Muscle of arm (tissue), 12 donors: ENCODE results near the gene CHMP3. TPM values are rescaled to one million over a fixed set of nuclear protein-coding genes. Genes with fewer than 3 reads are reported as not detected.
"Not testable (repeated sequence)": the region's sequence is repeated elsewhere in the genome, so short reads cannot be mapped to it uniquely, and the experiment has no call there.

ENCODE experiments used
- DNase-seq: peaks from one replicate; pipeline ENCODE4 v3.0.0-alpha.2; 2013
- polyA plus RNA-seq, 12 donors: library from polyadenylated mRNA; unstranded; fragments of 120-200 nt; gene quantifications; one replicate each; pipeline ENCODE4 v1.2.1, GENCODE V29; 2013; ENCODE audit not compliant: insufficient read length in 12 of 12

CHMP3 gene
- polyA plus RNA-seq, 12 donors, result 84.8 to 674 (median 151) TPM

DNA sequence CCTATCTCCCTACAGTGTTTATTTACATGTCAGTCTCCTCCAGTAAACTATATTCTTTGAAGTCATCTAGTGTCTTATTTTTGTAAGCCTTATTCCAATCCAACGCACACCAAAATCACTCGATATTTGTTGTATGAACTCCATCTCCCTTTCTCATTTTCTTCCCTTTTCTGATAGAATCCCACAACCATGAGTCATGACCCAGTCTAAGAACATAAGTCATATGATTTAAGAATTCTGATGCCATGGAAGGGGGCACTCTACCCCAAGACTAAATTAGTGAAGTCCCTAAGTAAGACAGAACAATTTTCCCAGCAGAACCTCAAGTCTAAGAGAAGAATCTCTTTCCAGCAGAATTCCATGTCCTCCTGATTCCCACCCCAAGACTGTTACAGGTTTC, 5.4 kb downstream of the CHMP3 start:
- DNase-seq, result no peak

DNA sequence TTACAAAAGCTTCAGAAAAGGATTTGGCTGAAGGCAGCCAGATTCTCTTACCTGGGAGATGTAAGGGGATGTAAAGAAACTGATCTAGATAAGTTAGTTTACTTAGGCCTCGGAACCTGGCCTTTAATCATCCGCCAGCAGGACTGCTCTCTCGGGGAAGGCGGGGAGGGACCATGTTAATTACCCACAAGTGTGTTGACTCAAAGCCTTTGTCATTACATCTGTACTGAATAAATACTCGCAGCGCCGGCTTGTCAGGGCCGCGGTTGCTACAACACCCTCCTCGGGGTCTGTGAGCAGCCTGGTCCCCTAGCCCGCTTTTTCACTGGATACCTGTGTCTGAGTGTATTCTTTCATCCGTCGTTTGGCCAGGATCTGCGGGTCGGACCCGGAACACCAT, 6.7 kb downstream of the CHMP3 start:
- DNase-seq, result no peak

DNA sequence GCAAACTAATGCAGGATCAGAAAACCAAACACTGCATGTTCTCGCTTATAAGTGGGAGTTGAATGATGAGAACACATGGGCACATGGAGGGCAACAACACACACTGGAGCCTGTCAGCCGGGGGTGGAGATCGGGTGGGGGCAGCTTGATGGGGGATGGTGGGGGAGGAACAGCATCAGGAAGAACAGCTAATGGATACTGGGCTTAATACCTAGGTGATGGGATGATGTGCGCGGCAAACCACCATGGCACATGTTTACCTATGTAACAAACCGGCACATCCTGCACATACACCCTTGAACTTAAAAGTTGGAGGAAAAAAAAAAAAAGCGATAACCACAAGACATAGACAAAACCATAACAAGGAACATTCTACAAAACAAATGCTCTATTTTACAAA, 10.4 kb downstream of the CHMP3 start:
- DNase-seq, result no peak

DNA sequence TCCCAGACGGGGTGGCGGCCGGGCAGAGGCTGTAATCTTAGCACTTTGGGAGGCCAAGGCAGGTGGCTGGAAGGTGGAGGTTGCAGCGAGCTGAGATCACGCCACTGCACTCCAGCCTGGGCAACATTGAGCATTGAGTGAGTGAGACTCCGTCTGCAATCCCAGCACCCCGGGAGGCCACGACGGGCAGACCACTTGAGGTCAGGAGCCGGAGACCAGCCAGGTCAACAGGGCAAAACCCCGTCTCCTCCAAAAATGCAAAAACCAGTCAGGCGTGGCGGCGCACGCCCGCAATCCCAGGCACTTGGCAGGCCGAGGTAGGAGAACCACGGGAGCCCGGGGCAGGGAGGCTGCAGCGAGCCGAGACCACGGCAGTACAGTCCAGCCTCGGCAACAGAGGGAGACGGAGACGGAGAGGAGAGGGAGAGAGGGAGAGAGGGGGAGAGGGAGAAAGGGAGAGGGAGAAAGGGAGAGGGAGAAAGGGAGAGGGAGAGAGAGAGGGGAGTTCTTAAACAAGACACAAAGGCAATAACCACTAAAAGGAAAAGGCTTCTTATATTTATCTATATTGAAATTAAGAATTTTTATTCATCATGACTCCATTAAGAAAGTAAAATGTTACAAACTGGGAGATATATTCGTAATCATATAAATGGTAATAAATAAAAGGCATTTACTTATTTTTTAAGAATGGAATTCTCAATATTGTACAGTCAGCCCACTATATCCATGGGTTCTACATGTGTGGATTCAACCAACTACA, 13.1 kb downstream of the CHMP3 start:
- DNase-seq, result not testable (repeated sequence)

DNA sequence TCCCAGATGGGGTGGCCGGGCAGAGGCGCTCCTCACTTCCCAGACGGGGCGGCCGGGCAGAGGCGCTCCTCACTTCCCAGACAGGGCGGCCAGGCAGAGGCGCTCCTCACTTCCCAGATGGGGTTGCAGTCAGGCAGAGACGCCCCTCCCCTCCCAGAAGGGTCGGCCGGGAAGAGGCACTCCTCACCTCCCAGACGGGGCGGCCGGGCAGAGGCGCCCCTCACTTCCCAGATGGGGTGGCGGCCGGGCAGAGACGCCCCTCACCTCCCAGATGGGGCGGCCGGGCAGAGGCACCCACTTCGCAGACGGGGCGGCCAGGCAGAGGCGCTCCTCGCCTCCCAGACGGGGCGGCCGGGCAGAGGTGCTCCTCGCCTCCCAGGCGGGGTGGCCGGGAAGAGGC, 13.8 kb downstream of the CHMP3 start:
- not testable (repeated sequence) for DNase-seq

DNA sequence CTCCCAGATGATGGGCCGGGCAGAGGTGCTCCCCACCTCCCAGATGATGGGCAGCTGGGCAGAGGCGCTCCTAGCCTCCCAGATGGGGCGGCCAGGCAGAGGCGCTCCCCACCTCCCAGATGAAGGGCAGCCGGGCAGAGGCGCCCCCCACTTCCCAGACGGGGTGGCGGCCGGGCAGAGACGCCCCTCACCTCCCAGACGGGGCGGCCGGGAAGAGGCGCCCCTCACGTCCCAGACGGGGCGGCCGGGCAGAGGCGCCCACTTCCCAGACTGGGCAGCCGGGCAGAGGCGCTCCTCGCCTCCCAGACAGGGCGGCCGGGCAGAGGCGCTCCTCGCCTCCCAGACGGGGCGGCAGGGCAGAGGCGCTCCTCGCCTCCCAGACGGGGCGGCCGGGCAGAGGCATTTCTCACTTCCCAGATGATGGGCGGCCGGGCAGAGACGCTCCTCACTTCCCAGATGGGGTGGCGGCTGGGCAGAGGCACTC, 14.3 kb downstream of the CHMP3 start:
- DNase-seq, result not testable (repeated sequence)

DNA sequence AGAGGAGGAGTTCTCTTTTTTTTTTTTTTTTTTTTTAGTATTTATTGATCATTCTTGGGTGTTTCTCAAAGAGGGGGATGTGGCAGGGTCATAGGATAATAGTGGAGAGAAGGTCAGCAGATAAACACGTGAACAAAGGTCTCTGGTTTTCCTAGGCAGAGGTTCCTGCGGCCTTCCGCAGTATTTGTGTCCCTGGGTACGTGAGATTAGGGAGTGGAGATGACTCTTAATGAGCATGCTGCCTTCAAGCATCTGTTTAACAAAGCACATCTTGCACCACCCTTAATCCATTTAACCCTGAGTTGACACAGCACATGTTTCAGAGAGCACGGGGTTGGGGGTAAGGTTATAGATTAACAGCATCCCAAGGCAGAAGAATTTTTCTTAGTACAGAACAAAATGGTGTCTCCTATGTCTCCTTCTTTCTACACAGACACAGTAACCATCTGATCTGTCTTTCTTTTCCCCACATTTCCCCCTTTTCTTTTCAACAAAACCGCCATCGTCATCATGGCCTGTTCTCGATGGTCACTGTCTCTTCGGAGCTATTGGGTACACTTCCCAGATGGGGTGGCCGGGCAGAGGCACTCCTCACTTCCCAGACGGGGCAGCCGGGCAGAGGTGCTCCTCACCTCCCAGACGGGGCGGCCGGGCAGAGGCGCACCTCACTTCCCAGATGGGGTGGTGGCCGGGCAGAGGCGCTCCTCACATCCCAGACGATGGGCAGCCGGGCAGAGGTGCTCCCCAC, 14.9 kb downstream of the CHMP3 start:
- not testable (repeated sequence) for DNase-seq

DNA sequence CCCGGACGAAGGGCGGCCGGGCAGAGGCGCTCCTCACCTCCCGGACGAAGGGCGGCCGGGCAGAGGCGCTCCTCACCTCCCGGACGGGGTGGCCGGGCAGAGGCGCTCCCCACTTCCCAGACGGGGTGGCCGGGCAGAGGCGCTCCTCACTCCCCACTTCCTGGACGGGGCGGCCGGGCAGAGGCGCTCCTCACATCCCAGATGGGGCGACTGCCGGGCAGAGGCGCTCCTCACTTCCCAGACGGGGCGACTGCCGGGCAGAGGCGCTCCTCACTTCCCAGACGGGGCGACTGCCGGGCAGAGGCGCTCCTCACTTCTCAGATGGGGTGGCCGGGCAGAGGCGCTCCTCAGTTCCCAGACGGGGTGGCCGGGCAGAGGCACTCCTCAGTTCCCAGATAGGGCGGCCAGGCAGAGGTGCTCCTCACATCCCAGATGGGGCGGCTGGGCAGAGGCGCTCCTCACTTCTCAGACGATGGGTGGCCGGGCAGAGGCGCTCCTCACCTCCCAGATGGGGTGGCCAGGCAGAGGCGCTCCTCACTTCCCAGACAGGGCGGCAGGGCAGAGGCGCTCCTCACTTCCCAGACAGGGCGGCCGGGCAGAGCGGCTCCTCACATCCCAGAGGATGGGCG, 17.8 kb downstream of the CHMP3 start:
- not testable (repeated sequence) for DNase-seq

DNA sequence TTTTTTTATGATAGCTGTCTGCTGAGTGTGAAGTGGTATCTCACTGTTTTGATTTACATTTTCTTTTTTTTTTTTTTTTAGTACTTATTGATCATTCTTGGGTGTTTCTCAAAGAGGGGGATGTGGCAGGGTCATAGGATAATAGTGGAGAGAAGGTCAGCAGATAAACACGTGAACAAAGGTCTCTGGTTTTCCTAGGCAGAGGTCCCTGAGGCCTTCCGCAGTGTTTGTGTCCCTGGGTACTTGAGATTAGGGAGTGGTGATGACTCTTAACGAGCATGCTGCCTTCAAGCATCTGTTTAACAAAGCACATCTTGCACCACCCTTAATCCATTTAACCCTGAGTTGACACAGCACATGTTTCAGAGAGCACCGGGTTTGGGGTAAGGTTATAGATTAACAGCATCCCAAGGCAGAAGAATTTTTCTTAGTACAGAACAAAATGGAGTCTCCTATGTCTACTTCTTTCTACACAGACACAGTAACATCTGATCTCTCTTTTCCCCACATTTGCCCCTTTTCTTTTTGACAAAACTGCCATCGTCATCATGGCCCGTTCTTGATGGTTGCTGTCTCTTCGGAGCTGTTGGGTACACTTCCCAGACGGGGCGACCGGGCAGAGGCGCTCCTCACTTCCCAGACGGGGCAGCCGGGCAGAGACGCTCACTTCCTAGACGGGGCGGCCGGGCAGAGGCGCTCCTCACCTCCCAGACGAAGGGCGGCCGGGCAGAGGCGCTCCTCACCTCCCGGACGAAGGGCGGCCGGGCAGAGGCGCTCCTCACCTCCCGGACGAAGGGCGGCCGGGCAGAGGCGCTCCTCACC, 18.8 kb downstream of the CHMP3 start:
- DNase-seq, result not testable (repeated sequence)

DNA sequence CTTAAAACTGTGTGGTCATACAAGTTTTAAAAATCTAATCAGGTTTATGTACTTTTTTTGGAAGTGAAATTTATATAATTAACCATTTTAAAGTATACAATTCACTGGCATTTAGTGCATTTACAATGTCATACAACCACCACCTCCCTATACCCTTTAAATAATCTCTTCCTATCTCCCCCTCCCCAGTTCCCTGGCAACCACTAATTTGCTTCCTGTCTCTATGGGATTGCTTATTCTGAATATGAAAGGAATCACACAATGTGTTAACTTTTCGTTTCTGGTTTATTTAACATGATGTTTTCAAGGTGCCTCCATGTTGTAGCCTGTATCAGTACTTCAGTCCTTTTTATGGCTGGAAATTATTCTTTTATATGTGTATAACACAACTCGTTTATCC, 19.4 kb downstream of the CHMP3 start:
- no peak for DNase-seq

DNA sequence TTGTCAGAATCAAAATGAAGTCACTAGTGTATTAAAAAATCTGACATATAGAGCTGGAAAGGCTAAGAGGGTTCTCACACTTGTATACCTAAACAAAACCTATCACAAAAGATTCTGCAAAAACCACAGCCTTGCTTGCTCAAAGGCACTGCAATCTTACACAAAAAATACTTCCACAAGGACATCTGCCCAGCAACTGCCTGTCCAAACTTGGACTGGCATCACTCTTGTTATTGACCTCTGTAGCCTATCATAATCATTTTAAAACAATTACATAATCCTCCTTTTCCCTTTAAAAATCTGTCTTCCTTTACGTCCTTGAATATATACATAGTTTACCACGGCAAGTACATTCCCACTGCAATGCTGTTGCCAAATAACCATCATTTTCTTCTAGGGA, 19.9 kb downstream of the CHMP3 start:
- no peak for DNase-seq

DNA sequence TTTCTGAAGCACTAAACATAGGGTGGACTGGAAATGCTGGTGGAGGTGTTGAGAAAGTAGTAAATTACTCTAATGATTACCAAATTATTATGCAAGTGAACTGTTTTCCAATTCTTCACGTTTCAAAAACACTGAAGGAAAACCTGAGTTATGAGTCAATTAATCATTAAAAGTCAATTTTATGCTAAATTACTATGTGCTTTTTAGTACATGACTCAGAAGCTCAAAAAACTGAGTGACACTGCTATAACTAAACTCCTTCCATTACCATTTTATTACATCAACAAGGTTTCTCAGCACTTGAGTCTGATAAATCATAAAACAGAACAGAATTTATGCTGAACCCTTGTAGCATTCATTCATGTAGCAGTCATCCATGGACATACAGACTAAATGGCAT, 20.4 kb downstream of the CHMP3 start:
- no peak for DNase-seq

DNA sequence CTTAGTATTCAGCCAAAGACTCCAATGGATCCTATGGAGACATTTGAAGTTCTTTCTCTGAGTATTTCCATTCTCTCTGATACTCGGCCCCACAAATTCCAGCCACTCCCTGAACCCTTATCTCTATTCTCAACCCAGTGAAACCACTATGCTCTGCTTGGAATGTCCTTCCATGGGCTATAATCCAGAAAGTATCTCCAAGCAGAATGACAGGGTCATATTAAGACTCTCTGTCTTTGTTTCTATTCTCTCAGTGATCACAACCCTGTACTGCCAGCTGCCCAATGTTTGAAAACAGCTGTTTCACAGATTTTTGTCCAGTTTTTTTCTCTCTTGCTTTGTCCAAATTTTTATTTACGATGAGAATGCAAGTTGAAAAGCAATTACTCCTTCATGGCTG, 21.9 kb downstream of the CHMP3 start:
- no peak for DNase-seq

DNA sequence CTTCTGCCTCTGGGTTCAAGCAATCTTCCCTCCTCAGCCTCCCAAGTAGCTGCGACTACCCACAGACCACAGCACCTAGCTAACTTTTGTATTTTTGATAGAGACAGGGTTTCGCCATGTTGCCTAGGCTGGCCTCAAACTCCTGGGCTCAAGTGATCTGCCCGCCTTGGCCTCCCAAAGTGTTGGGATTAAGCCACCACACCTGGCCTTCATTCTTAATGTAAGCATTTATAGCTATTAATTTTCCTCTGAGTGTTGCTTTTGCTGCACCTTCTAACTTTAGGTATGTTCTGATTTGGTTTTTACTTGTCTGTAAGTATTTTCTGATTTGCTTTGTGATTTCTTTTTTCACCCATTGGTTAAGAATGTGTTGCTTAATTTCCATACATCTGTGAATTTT, 29.7 kb downstream of the CHMP3 start:
- no peak for DNase-seq

DNA sequence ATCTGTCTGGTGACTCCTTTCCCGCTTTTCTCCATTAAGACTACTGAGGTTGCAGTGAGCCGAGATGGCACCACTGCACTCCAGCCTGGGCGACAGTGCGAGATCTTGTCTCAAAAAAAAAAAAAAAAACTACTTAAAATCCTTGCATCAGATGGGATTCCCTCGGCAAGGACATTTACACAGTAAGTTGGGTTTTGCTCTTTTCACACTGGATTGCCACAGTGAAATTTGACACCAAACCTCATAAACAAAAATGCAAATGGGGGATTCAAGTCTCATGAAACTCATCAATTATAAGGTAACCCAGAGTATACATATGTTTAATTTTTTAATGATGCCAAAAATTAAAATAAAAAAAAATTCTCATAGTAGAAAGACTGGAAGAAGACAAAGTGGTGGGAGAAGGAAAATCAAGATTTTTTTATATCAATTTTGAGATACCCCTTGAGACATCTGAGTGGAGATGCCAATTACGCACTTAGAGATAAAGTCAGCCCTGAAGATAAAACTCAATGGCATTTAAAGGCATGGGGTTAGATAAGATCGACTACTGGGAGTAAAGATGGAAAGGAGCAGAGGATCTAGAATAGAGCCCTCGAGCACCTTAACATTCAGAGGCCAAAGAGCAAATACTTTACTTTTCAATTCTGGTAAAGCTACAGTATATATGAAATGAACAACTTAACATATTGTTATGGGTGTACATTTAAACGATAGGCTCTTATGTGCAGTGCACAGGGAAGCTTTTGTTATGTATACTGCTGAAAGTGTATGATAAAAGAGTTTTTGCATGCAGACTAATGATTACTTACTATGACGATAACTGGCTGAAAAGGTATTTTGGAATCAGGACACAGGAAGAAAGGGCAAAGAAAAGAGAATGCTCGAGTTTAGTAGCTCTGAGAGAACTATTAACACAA, 37.6 kb downstream of the CHMP3 start:
- DNase-seq, result no peak

DNA sequence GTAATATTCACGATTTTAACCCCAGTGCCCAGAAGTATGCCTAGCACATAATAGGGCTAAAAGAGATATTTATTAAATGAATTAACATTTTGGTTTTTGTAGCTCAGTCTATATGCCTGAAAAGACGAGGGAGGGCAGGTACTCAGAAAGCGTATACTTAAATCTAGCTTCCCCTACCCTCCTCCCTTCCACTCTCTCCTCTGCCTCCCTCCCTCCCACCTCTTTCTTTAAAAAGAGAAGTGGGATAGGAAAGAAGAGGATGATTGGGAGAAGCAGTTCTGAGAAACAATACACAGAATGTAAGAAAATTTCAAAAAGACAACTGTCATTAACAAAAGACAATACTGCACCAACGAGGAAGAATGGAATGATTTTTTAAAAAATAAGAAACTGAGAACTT, 39.8 kb downstream of the CHMP3 start:
- DNase-seq, result no peak

DNA sequence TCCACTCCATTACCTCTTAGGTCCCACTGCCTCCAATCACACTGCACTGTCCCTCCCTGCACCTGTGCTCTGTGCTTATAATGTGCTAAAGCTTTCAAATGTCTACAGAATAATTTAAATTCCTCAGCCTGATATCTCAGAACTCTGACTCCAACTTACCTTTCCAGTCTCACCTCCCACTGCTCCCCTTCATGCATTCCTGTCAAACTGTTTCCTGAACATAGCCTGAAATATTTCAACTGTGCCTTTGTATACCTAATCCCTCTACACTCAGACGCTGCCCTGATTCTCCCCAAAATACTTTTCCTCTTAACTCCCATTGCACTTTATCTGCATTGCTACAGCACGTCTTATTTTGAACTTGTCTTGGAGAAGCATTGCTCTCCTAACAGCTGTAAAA, 40.5 kb downstream of the CHMP3 start:
- DNase-seq, result no peak

DNA sequence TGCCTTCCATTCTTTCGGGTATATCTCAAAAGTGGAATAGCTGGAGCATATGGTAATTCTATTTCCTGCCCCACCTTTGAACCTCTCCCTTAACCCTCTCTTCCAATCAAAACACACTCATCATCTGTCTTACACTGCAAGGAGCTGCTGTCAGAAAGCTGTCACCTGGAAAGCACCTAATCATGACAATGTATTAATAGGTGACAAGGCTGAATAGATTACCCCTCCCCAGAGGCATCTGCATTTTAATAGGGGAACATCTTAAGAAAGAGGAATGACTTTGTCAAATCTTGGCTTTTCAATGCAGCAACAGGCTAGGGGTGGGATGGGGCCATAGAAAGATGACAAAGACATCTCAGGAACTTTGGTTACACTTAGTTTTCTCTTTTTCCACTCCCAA, 41.3 kb downstream of the CHMP3 start:
- no peak for DNase-seq

DNA sequence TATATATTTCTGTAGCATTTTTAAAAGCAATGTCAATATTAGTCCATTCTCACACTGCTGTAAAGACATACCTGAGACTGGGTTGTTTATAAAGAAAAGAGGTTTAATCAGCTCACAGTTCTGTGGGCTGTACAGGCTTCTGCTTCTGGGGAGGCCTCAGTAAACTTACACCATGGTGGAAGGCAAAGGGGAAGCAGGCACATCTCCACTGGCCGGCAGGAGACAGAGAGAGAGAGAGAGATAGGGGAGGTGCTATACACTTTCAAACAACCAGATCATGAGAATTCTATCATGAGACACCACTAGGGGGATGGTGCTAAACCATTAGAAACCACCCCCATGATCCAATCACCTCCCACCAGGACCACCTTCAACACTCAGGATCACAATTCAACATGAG, 43.1 kb downstream of the CHMP3 start:
- DNase-seq, result no peak

DNA sequence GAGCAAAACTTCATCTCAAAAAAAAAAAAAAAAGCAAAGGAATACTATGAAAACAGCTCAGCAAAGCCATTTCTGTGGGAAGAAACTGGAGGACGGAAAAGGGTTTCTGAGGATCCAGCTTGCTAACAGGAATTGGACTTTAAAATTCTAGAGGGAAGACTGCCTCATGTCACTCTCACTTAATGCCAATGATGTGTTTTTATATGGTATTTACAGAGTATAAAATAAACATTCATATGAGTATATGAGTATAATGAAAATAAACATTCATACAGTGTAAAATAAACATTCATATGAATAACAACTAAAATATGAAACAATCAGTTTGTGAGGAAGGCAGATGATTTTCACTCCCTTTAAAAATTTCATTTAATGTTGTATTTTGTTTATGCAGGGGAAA, 43.9 kb downstream of the CHMP3 start:
- DNase-seq, result no peak

DNA sequence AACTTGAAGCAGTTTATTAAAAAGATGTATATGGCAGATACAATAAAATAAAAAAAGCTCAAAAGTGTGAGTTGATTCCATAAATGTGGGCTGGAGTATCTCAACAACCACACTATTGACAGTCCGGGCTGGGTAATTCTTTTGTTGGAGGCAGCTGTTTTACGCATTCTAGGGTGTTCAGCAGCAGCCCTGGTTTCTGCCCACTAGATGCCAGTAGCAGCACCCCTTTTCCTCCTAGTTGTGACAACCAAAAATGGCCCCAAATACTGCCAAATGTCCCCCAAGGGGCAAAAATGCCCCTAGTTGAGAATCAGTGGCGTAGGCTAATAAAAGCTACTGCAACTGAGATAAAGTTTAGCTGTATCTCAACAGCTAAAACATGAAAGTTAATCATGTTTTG, 44.8 kb downstream of the CHMP3 start:
- DNase-seq, result no peak
